DMS53 treated with DMSO at 0.1 percent for 48 hours (cell line): ENCODE data around the gene TET3.

Source experiments
- DNase-seq: peaks from one replicate; lab custom pipeline; 2025; ENCODE audit not compliant: unreplicated experiment; lab: John Stamatoyannopoulos, UW

The TET3 gene

GRCh38 chr2:74004212-74005182 is 19.8 kb downstream of the TET3 start:
- no peak for DNase-seq

GRCh38 chr2:74005786-74006185 is 21.1 kb downstream of the TET3 start:
- no peak for DNase-seq

GRCh38 chr2:74006459-74006858 is 21.7 kb downstream of the TET3 start:
- DNase-seq = no peak

- DNase-seq = no peak
These were observed 22.4 kb downstream of the TET3 start for GRCh38 chr2:74007121-74007520.

GRCh38 chr2:74007711-74008110 is 23.0 kb downstream of the TET3 start:
- DNase-seq = no peak

GRCh38 chr2:74008761-74009395 is 24.2 kb downstream of the TET3 start:
- no peak for DNase-seq

GRCh38 chr2:74009577-74009976 is 24.9 kb downstream of the TET3 start:
- no peak for DNase-seq

GRCh38 chr2:74010087-74010541 is 25.4 kb downstream of the TET3 start:
- peak; percentile 49 for DNase-seq

GRCh38 chr2:74011246-74011645 is 26.5 kb downstream of the TET3 start:
- DNase-seq = no peak

GRCh38 chr2:74014813-74015212 is 30.1 kb downstream of the TET3 start:
- DNase-seq = no peak

- DNase-seq = no peak
These were observed 32.5 kb downstream of the TET3 start for GRCh38 chr2:74017223-74017622.

GRCh38 chr2:74019516-74019915 is 34.8 kb downstream of the TET3 start:
- DNase-seq = no peak

GRCh38 chr2:74020702-74021406 is 36.1 kb downstream of the TET3 start:
- DNase-seq = no peak

- DNase-seq = no peak
These were observed 36.7 kb downstream of the TET3 start for GRCh38 chr2:74021407-74021755.

- DNase-seq = no peak
These were observed 39.5 kb downstream of the TET3 start for GRCh38 chr2:74024216-74024615.

- no peak for DNase-seq
These were observed 41.4 kb downstream of the TET3 start for GRCh38 chr2:74025971-74026612.

- DNase-seq = no peak
These were observed 42.1 kb downstream of the TET3 start for GRCh38 chr2:74026687-74027241.

GRCh38 chr2:74027496-74027895 is 42.8 kb downstream of the TET3 start:
- DNase-seq = no peak

- DNase-seq = no peak
These were observed 43.6 kb downstream of the TET3 start for GRCh38 chr2:74028290-74028689.

GRCh38 chr2:74028741-74029140 is 44.0 kb downstream of the TET3 start:
- DNase-seq = no peak
